Keratinocyte (primary cell): ENCODE data around the gene DEPDC5. TPM values are rescaled to one million over a fixed set of nuclear protein-coding genes. Genes with fewer than 3 reads are reported as not detected.

Experiments used
- DNase-seq: peaks from one replicate; pipeline ENCODE4 v3.0.0-alpha.2; 2011; ENCODE audit warnings: low read depth, missing footprints, low spot score
- FAIRE-seq: peaks from 2 replicates; lab custom pipeline; 2011; peaks lifted over from hg19 to GRCh38; lab: Jason Lieb, UNC
- H2AFZ ChIP-seq: 2 replicates; pipeline ENCODE4 v1.6.0; 2012; ENCODE audit warnings: low read length, control low read depth, inconsistent platforms; ENCODE audit not compliant: control insufficient read depth
- H3K27ac ChIP-seq: 2 replicates; pipeline ENCODE4 v1.5.1; 2011; ENCODE audit warnings: low read length; ENCODE audit not compliant: control insufficient read depth, insufficient read depth
- H3K27me3 ChIP-seq: 3 replicates; pipeline ENCODE4 v1.6.0; 2011; ENCODE audit warnings: low read length; ENCODE audit not compliant: control insufficient read depth, insufficient read depth; ENCODE audit errors: extremely low read depth
- H3K36me3 ChIP-seq, 2 experiments: 2 replicates in 1 of 2; 3 replicates in 1 of 2; pipeline ENCODE4 v1.5.1; 2011; ENCODE audit warnings: low read length in 2 of 2, mild to moderate bottlenecking in 1 of 2; ENCODE audit not compliant: control insufficient read depth in 2 of 2, insufficient read depth in 2 of 2; ENCODE audit errors: extremely low read depth in 1 of 2
- H3K4me1 ChIP-seq: 3 replicates; pipeline ENCODE4 v1.5.1; 2011; ENCODE audit warnings: low read length; ENCODE audit not compliant: control insufficient read depth, insufficient read depth; ENCODE audit errors: extremely low read depth
- H3K4me2 ChIP-seq: 3 replicates; pipeline ENCODE4 v1.6.0; 2011; ENCODE audit warnings: low read depth, low read length; ENCODE audit not compliant: control insufficient read depth, insufficient read depth; ENCODE audit errors: extremely low read depth
- H3K4me3 ChIP-seq, 3 experiments: fragments of 200-600 bp in 1 of 3; sonication (generic) in 1 of 3; 2 replicates in 2 of 3; 3 replicates in 1 of 3; pipeline ENCODE4 v1.5.1; 2011 to 2016; ENCODE audit warnings: low read length in 3 of 3, mild to moderate bottlenecking in 3 of 3, control low read depth in 2 of 3, inconsistent platforms in 1 of 3, low read depth in 1 of 3, mixed read lengths in 1 of 3, mixed run types in 1 of 3, moderate library complexity in 1 of 3; ENCODE audit not compliant: control insufficient read depth in 2 of 3, insufficient read depth in 2 of 3; ENCODE audit errors: extremely low read depth in 1 of 3
- H3K79me2 ChIP-seq: 2 replicates; pipeline ENCODE4 v1.6.0; 2012; ENCODE audit warnings: low read length; ENCODE audit not compliant: control insufficient read depth, insufficient read depth
- H3K9ac ChIP-seq: 3 replicates; pipeline ENCODE4 v1.6.0; 2011; ENCODE audit warnings: low read length; ENCODE audit not compliant: control insufficient read depth, insufficient read depth; ENCODE audit errors: extremely low read depth
- H3K9me1 ChIP-seq: 3 replicates; pipeline ENCODE4 v1.6.0; 2011; ENCODE audit warnings: low read length; ENCODE audit not compliant: control insufficient read depth, insufficient read depth; ENCODE audit errors: extremely low read depth
- H3K9me3 ChIP-seq: 2 replicates; pipeline ENCODE4 v1.5.1; 2012; ENCODE audit warnings: low read depth, low read length; ENCODE audit not compliant: control insufficient read depth
- H4K20me1 ChIP-seq: 3 replicates; pipeline ENCODE4 v1.6.0; 2011; ENCODE audit warnings: low read length; ENCODE audit not compliant: control insufficient read depth, insufficient read depth; ENCODE audit errors: extremely low read depth
- EZH2 ChIP-seq: IDR thresholded peaks from one replicate; pipeline ENCODE4 v1.6.1; 2012; ENCODE audit warnings: inconsistent platforms, mild to moderate bottlenecking, low read length, moderate library complexity
- dilution Hi-C: fragments of 300-500 bp; cut with MboI; formaldehyde crosslinking; loops from one replicate; pipeline ENCODE4 v1.7.0; 2020; ENCODE audit warnings: low sequenced_read_pairs; ENCODE audit not compliant: extremely low pct_ligation_motif_present
- polyA plus RNA-seq, 5 experiments: library from polyadenylated mRNA; depleted of rRNA in 3 of 5; stranded (reverse) in 3 of 5; stranded (forward) in 1 of 5; unstranded in 1 of 5; fragments of >200 nt; gene quantifications; 1 replicate in 1 of 5; 2 replicates in 3 of 5; 3 replicates in 1 of 5; pipeline versions ENCODE4 v1.2.1 to v1.2.3, GENCODE V29; 2011 to 2012; ENCODE audit warnings: missing spikeins in 2 of 5, low read depth in 1 of 5, low replicate concordance in 1 of 5
- TF ChIP-seq, protein P1 (sequence below), 3 experiments: IDR thresholded peaks in 1 of 3; conservative IDR thresholded peaks in 1 of 3; optimal IDR thresholded peaks in 1 of 3; 2 replicates in 2 of 3; 3 replicates in 1 of 3; pipeline versions ENCODE3 to v1.5.1; 2011; ENCODE audit warnings: low read length in 3 of 3, mild to moderate bottlenecking in 3 of 3, moderate library complexity in 2 of 3, control low read depth in 1 of 3, inconsistent platforms in 1 of 3; ENCODE audit not compliant: insufficient read depth in 2 of 3; ENCODE audit errors: extremely low read depth in 1 of 3

DEPDC5 gene
- polyA plus RNA-seq, 1 donor (not counting 4 experiments of a cell fraction or from before 2014, with no cell fraction given), result 9.7 TPM

DNA sequence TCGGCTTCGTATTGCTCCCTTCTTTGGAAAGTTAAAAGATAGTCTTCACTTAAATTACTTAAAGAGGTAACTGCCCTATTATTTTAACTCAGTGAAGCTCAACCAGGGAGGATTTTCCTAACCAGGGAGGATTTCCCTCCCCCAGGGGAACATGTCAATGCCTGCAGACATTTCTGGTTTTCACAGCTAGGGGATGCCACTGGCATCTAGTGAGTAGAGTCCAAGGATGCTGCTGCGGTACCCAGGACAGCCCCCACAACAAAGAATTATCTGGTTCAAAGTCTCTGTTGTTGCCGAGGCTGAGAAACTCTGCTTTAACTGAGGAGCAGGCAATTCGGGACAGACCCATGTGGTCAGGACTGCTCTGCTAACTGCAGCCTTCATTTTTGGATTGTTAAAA is 82.2 kb downstream of the DEPDC5 start:
- Histone ChIP-seq H3K9me1 (no peaks in the 10 kb centered on the region), H3K9ac (no peak overlapping the region), H3K36me3 (peaks cover 1 to 13% of the 10 kb centered on the region in 2 experiments), H3K4me3 (no peak overlapping the region), H3K27ac (no peak overlapping the region), H3K27me3 (no peaks in the 10 kb centered on the region), H3K4me2 (no peak overlapping the region), H3K79me2 (no peaks in the 10 kb centered on the region), H4K20me1 (no peaks in the 10 kb centered on the region), H3K9me3 (no peaks in the 10 kb centered on the region), H2AFZ (no peak overlapping the region), H3K4me1 (peaks cover 24% of the 10 kb centered on the region)
- DNase-seq (no peak), FAIRE-seq (no peak)
- TF ChIP-seq, protein P1, sequence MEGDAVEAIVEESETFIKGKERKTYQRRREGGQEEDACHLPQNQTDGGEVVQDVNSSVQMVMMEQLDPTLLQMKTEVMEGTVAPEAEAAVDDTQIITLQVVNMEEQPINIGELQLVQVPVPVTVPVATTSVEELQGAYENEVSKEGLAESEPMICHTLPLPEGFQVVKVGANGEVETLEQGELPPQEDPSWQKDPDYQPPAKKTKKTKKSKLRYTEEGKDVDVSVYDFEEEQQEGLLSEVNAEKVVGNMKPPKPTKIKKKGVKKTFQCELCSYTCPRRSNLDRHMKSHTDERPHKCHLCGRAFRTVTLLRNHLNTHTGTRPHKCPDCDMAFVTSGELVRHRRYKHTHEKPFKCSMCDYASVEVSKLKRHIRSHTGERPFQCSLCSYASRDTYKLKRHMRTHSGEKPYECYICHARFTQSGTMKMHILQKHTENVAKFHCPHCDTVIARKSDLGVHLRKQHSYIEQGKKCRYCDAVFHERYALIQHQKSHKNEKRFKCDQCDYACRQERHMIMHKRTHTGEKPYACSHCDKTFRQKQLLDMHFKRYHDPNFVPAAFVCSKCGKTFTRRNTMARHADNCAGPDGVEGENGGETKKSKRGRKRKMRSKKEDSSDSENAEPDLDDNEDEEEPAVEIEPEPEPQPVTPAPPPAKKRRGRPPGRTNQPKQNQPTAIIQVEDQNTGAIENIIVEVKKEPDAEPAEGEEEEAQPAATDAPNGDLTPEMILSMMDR (optimal IDR thresholded peaks at IDR 0.05 in 1 of 3, IDR thresholded peaks at IDR 0.05 in 1 of 3, conservative IDR thresholded peaks at IDR 0.05 in 1 of 3; ENCODE audit: extremely low read depth in 1 of 3, insufficient read depth in 2 of 3, low read length in 3 of 3), result peak in 2 of 3 experiments; percentile 14 to 48
- no peak for TF ChIP-seq EZH2
- dilution Hi-C loops, result no loop called here

DNA sequence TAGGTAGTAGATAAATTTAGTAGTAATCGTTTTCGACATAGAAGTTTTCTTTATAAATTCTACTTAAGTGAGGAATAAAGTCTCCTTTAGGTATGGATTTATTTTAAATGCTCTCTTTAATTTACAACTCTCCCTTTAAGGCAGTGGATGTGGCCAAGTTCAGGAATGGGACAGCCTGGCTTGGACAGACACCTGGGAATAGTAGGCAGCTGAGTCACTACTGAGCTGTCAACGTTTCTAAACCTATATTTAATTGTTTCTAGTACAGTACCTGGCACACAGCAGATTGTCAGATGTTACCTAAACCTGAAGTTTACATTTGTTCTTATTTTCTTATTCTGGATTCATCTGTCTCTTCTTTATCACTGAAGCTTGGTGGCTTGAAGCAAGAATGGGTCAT is 85.1 kb downstream of the DEPDC5 start:
- H2AFZ ChIP-seq, result no peak overlapping the region
- no peaks in the 10 kb centered on the region for H3K9me1 ChIP-seq
- no peaks in the 10 kb centered on the region for H3K9me3 ChIP-seq
- peaks cover 6 to 16% of the 10 kb centered on the region in 2 experiments for H3K36me3 ChIP-seq
- DNase-seq (no peak), FAIRE-seq (peak; percentile 94)
- H3K9ac ChIP-seq, result no peak overlapping the region
- TF ChIP-seq EZH2, result no peak
- TF ChIP-seq, protein P1 (optimal IDR thresholded peaks at IDR 0.05 in 1 of 3, IDR thresholded peaks at IDR 0.05 in 1 of 3, conservative IDR thresholded peaks at IDR 0.05 in 1 of 3; ENCODE audit: extremely low read depth in 1 of 3, insufficient read depth in 2 of 3, low read length in 3 of 3), result no peak
- dilution Hi-C loops, result no loop called here
- H3K79me2 ChIP-seq, result no peaks in the 10 kb centered on the region
- H3K27me3 ChIP-seq, result no peaks in the 10 kb centered on the region
- H3K4me2 ChIP-seq, result peak overlapping the region; percentile 1
- H3K4me3 ChIP-seq, result no peak overlapping the region
- H3K27ac ChIP-seq, result no peak overlapping the region
- peaks cover 22% of the 10 kb centered on the region for H3K4me1 ChIP-seq
- no peaks in the 10 kb centered on the region for H4K20me1 ChIP-seq
